Measurements from ENCODE around the gene USP19.
A peak's percentile ranks its signal among the peaks of the same experiment; 100 is the strongest.

USP19 gene

GRCh38 chr3:49122886-49123545, 2.4 kb upstream of the USP19 start:
- Histone ChIP-seq H3K9ac (ENCODE audit: insufficient read length, low read depth) (no peak overlapping the region), H3K4me1 (ENCODE audit: insufficient read depth, insufficient read length) (peaks cover 2% of the 10 kb centered on the region), H3K36me3 (ENCODE audit: insufficient read depth, insufficient read length, low read length) (peaks cover 84% of the 10 kb centered on the region), H3K27me3 (ENCODE audit: insufficient read depth, insufficient read length) (no peaks in the 10 kb centered on the region), H3K9me3 (ENCODE audit: insufficient read depth, low read length) (no peaks in the 10 kb centered on the region), H3K4me3 (ENCODE audit: insufficient read length, low read depth) (no peak overlapping the region)
- TF ChIP-seq SUZ12 (IDR thresholded peaks at IDR 0.05; ENCODE audit: extremely low read depth, insufficient read depth, insufficient read length) (no peak), YY1 (IDR thresholded peaks at IDR 0.05; ENCODE audit: insufficient read depth, insufficient read length) (no peak), ZNF274 (IDR thresholded peaks at IDR 0.05; ENCODE audit: low read depth, low read length) (no peak)
- no peak for DNase-seq (ENCODE audit: low read depth, low spot score)

GRCh38 chr3:49122451-49122850, 1.8 kb upstream of the USP19 start:
- no peak for DNase-seq (ENCODE audit: low read depth, low spot score)
- peaks cover 88% of the 10 kb centered on the region for H3K36me3 ChIP-seq (ENCODE audit: insufficient read depth, insufficient read length, low read length)

GRCh38 chr3:49122022-49122421, 1.4 kb upstream of the USP19 start:
- no peak for DNase-seq (ENCODE audit: low read depth, low spot score)
- TF ChIP-seq YY1 (IDR thresholded peaks at IDR 0.05; ENCODE audit: insufficient read depth, insufficient read length) (no peak), ZNF274 (IDR thresholded peaks at IDR 0.05; ENCODE audit: low read depth, low read length) (no peak), SUZ12 (IDR thresholded peaks at IDR 0.05; ENCODE audit: extremely low read depth, insufficient read depth, insufficient read length) (no peak)
- no peaks in the 10 kb centered on the region for H3K9me3 ChIP-seq (ENCODE audit: insufficient read depth, low read length)
- no peaks in the 10 kb centered on the region for H3K27me3 ChIP-seq (ENCODE audit: insufficient read depth, insufficient read length)
- H3K4me3 ChIP-seq (ENCODE audit: insufficient read length, low read depth), result no peak overlapping the region
- H3K9ac ChIP-seq (ENCODE audit: insufficient read length, low read depth), result peak overlapping the region; percentile 17
- H3K4me1 ChIP-seq (ENCODE audit: insufficient read depth, insufficient read length), result peaks cover 2% of the 10 kb centered on the region
- peaks cover 89% of the 10 kb centered on the region for H3K36me3 ChIP-seq (ENCODE audit: insufficient read depth, insufficient read length, low read length)

More at GRCh38 chr3:49122451-49122850, 1.8 kb upstream of the USP19 start:
- Histone ChIP-seq H3K9me3 (ENCODE audit: insufficient read depth, low read length) (no peaks in the 10 kb centered on the region), H3K4me1 (ENCODE audit: insufficient read depth, insufficient read length) (peaks cover 2% of the 10 kb centered on the region), H3K9ac (ENCODE audit: insufficient read length, low read depth) (peak overlapping the region; percentile 17), H3K4me3 (ENCODE audit: insufficient read length, low read depth) (no peak overlapping the region), H3K27me3 (ENCODE audit: insufficient read depth, insufficient read length) (no peaks in the 10 kb centered on the region)
- TF ChIP-seq YY1 (IDR thresholded peaks at IDR 0.05; ENCODE audit: insufficient read depth, insufficient read length) (no peak), SUZ12 (IDR thresholded peaks at IDR 0.05; ENCODE audit: extremely low read depth, insufficient read depth, insufficient read length) (no peak), ZNF274 (IDR thresholded peaks at IDR 0.05; ENCODE audit: low read depth, low read length) (no peak)

- DNase-seq (ENCODE audit: low read depth, low spot score), result no peak
- peak overlapping the region; percentile 100 for H3K9ac ChIP-seq (ENCODE audit: insufficient read length, low read depth)
- H3K4me3 ChIP-seq (ENCODE audit: insufficient read length, low read depth), result peak overlapping the region; percentile 100
- H3K9me3 ChIP-seq (ENCODE audit: insufficient read depth, low read length), result no peaks in the 10 kb centered on the region
- no peak for TF ChIP-seq SUZ12 (IDR thresholded peaks at IDR 0.05; ENCODE audit: extremely low read depth, insufficient read depth, insufficient read length)
- TF ChIP-seq ZNF274 (IDR thresholded peaks at IDR 0.05; ENCODE audit: low read depth, low read length), result no peak
- TF ChIP-seq YY1 (IDR thresholded peaks at IDR 0.05; ENCODE audit: insufficient read depth, insufficient read length), result no peak
- no peaks in the 10 kb centered on the region for H3K27me3 ChIP-seq (ENCODE audit: insufficient read depth, insufficient read length)
- H3K36me3 ChIP-seq (ENCODE audit: insufficient read depth, insufficient read length, low read length), result peaks cover 89% of the 10 kb centered on the region
- peaks cover 2% of the 10 kb centered on the region for H3K4me1 ChIP-seq (ENCODE audit: insufficient read depth, insufficient read length)
These were observed 611 bp upstream of the USP19 start for GRCh38 chr3:49121132-49121736.

GRCh38 chr3:49120096-49120437, 556 bp downstream of the USP19 start:
- TF ChIP-seq SUZ12 (IDR thresholded peaks at IDR 0.05; ENCODE audit: extremely low read depth, insufficient read depth, insufficient read length) (no peak), YY1 (IDR thresholded peaks at IDR 0.05; ENCODE audit: insufficient read depth, insufficient read length) (no peak), ZNF274 (IDR thresholded peaks at IDR 0.05; ENCODE audit: low read depth, low read length) (no peak)
- peaks cover 90% of the 10 kb centered on the region for H3K36me3 ChIP-seq (ENCODE audit: insufficient read depth, insufficient read length, low read length)
- DNase-seq (ENCODE audit: low read depth, low spot score), result no peak

GRCh38 chr3:49119439-49119838, 1.2 kb downstream of the USP19 start:
- DNase-seq (ENCODE audit: low read depth, low spot score), result no peak
- Histone ChIP-seq H3K36me3 (ENCODE audit: insufficient read depth, insufficient read length, low read length) (peaks cover 90% of the 10 kb centered on the region), H3K9me3 (ENCODE audit: insufficient read depth, low read length) (no peaks in the 10 kb centered on the region), H3K4me3 (ENCODE audit: insufficient read length, low read depth) (peak overlapping the region; percentile 100), H3K27me3 (ENCODE audit: insufficient read depth, insufficient read length) (no peaks in the 10 kb centered on the region), H3K9ac (ENCODE audit: insufficient read length, low read depth) (peak overlapping the region; percentile 100), H3K4me1 (ENCODE audit: insufficient read depth, insufficient read length) (peaks cover 2% of the 10 kb centered on the region)
- TF ChIP-seq ZNF274 (IDR thresholded peaks at IDR 0.05; ENCODE audit: low read depth, low read length) (no peak), SUZ12 (IDR thresholded peaks at IDR 0.05; ENCODE audit: extremely low read depth, insufficient read depth, insufficient read length) (no peak), YY1 (IDR thresholded peaks at IDR 0.05; ENCODE audit: insufficient read depth, insufficient read length) (no peak)

More at GRCh38 chr3:49120096-49120437, 556 bp downstream of the USP19 start:
- Histone ChIP-seq H3K4me1 (ENCODE audit: insufficient read depth, insufficient read length) (peaks cover 2% of the 10 kb centered on the region), H3K9ac (ENCODE audit: insufficient read length, low read depth) (peak overlapping the region; percentile 100), H3K4me3 (ENCODE audit: insufficient read length, low read depth) (peak overlapping the region; percentile 100), H3K27me3 (ENCODE audit: insufficient read depth, insufficient read length) (no peaks in the 10 kb centered on the region), H3K9me3 (ENCODE audit: insufficient read depth, low read length) (no peaks in the 10 kb centered on the region)

- H3K27me3 ChIP-seq (ENCODE audit: insufficient read depth, insufficient read length), result no peaks in the 10 kb centered on the region
- H3K4me1 ChIP-seq (ENCODE audit: insufficient read depth, insufficient read length), result peaks cover 2% of the 10 kb centered on the region
- no peak for DNase-seq (ENCODE audit: low read depth, low spot score)
- H3K36me3 ChIP-seq (ENCODE audit: insufficient read depth, insufficient read length, low read length), result peaks cover 90% of the 10 kb centered on the region
- H3K4me3 ChIP-seq (ENCODE audit: insufficient read length, low read depth), result no peak overlapping the region
- H3K9me3 ChIP-seq (ENCODE audit: insufficient read depth, low read length), result no peaks in the 10 kb centered on the region
- peak overlapping the region; percentile 100 for H3K9ac ChIP-seq (ENCODE audit: insufficient read length, low read depth)
- no peak for TF ChIP-seq SUZ12 (IDR thresholded peaks at IDR 0.05; ENCODE audit: extremely low read depth, insufficient read depth, insufficient read length)
- no peak for TF ChIP-seq YY1 (IDR thresholded peaks at IDR 0.05; ENCODE audit: insufficient read depth, insufficient read length)
- TF ChIP-seq ZNF274 (IDR thresholded peaks at IDR 0.05; ENCODE audit: low read depth, low read length), result no peak
These were observed 1.6 kb downstream of the USP19 start for GRCh38 chr3:49119036-49119435.
